ENCODE measurements around the gene PPIE. TPM values are rescaled to one million over a fixed set of nuclear protein-coding genes. Genes with fewer than 3 reads are reported as not detected.
"Not testable (repeated sequence)": the region's sequence is repeated elsewhere in the genome, so short reads cannot be mapped to it uniquely, and the experiment has no call there.

PPIE gene
- total RNA-seq, 1 donor from 2014 or later = 16.6 TPM

- ATAC-seq (no peak), DNase-seq (ENCODE audit: low spot score) (no peak)
These were observed 18.8 kb downstream of the PPIE start for GRCh38 chr1:39757501-39757900.

GRCh38 chr1:39758556-39759435 lies 20.1 kb downstream of the PPIE start:
- ATAC-seq (no peak), DNase-seq (ENCODE audit: low spot score) (no peak)

- no peak for ATAC-seq
- DNase-seq (ENCODE audit: low spot score) = no peak
These were observed 20.7 kb downstream of the PPIE start for GRCh38 chr1:39759436-39759726.

GRCh38 chr1:39760074-39761008 lies 21.7 kb downstream of the PPIE start:
- DNase-seq (ENCODE audit: low spot score) = no peak
- ATAC-seq = no peak

GRCh38 chr1:39761016-39761415 lies 22.3 kb downstream of the PPIE start:
- ATAC-seq (no peak), DNase-seq (ENCODE audit: low spot score) (no peak)

GRCh38 chr1:39761557-39762260 lies 23.0 kb downstream of the PPIE start:
- no peak for DNase-seq (ENCODE audit: low spot score)
- ATAC-seq = no peak

GRCh38 chr1:39762550-39763540 lies 24.2 kb downstream of the PPIE start:
- DNase-seq (ENCODE audit: low spot score) (no peak), ATAC-seq (no peak)

GRCh38 chr1:39763619-39764374 lies 25.1 kb downstream of the PPIE start:
- ATAC-seq; DNase-seq (ENCODE audit: low spot score): not testable (repeated sequence)

GRCh38 chr1:39764512-39764911 lies 25.8 kb downstream of the PPIE start:
- ATAC-seq; DNase-seq (ENCODE audit: low spot score): not testable (repeated sequence)

- DNase-seq (ENCODE audit: low spot score) = not testable (repeated sequence)
- ATAC-seq = peak; percentile 90
These were observed 27.8 kb downstream of the PPIE start for GRCh38 chr1:39766466-39766865.

GRCh38 chr1:39769502-39769901 lies 30.8 kb downstream of the PPIE start:
- not testable (repeated sequence) for DNase-seq (ENCODE audit: low spot score); ATAC-seq

GRCh38 chr1:39770100-39771021 lies 31.7 kb downstream of the PPIE start:
- ATAC-seq = peak; percentile 44
- not testable (repeated sequence) for DNase-seq (ENCODE audit: low spot score)

- not testable (repeated sequence) for DNase-seq (ENCODE audit: low spot score)
- ATAC-seq = peak; percentile 41
These were observed 32.4 kb downstream of the PPIE start, which contains the start of gene OXCT2 for GRCh38 chr1:39771022-39771532. Gene OXCT2 (minus strand): TSS chr1:39771348. CDS start chr1:39771255, 93 bp downstream.

- not testable (repeated sequence) for DNase-seq (ENCODE audit: low spot score); ATAC-seq
These were observed 34.8 kb downstream of the PPIE start for GRCh38 chr1:39773369-39773979.

- DNase-seq (ENCODE audit: low spot score); ATAC-seq: not testable (repeated sequence)
These were observed 36.5 kb downstream of the PPIE start for GRCh38 chr1:39775141-39775540.

GRCh38 chr1:39775676-39776399 lies 37.2 kb downstream of the PPIE start:
- DNase-seq (ENCODE audit: low spot score); ATAC-seq: not testable (repeated sequence)

GRCh38 chr1:39776400-39776713 lies 37.7 kb downstream of the PPIE start:
- DNase-seq (ENCODE audit: low spot score) (no peak), ATAC-seq (no peak)

Measured in left lobe of liver (tissue), 2 donors.